Stimulated activated CD4-positive, alpha-beta T cell treated with anti-CD3 and anti-CD28 coated beads, Interleukin-4, amount 100 ng/mL, for 4 hours (primary cell): ENCODE results near the gene CEP128.

Source experiments
- DNase-seq, 2 experiments: peaks; one replicate each; pipeline ENCODE4 v3.0.0-alpha.2; 2020

CEP128 gene

GRCh38 chr14:80868260-80868659 lies 73.3 kb downstream of the CEP128 start:
- DNase-seq = no peak

- DNase-seq = no peak
Measured at GRCh38 chr14:80867798-80868197, 73.7 kb downstream of the CEP128 start.

- DNase-seq = no peak
Measured at GRCh38 chr14:80867091-80867490, 74.4 kb downstream of the CEP128 start.

- DNase-seq = no peak
Measured at GRCh38 chr14:80865565-80865964, 76.0 kb downstream of the CEP128 start.

- DNase-seq = no peak
Measured at GRCh38 chr14:80862983-80863382, 78.6 kb downstream of the CEP128 start.

GRCh38 chr14:80862541-80862940 lies 79.0 kb downstream of the CEP128 start:
- DNase-seq = no peak

GRCh38 chr14:80850197-80850814 lies 91.2 kb downstream of the CEP128 start:
- no peak for DNase-seq

- DNase-seq = no peak
Measured at GRCh38 chr14:80847070-80847469, 94.5 kb downstream of the CEP128 start.

GRCh38 chr14:80845856-80846255 lies 95.7 kb downstream of the CEP128 start:
- DNase-seq = no peak

GRCh38 chr14:80844872-80845271 lies 96.7 kb downstream of the CEP128 start:
- DNase-seq = no peak

- no peak for DNase-seq
Measured at GRCh38 chr14:80839743-80840142, 101.8 kb downstream of the CEP128 start.

GRCh38 chr14:80809663-80810062 lies 131.9 kb downstream of the CEP128 start:
- no peak for DNase-seq

GRCh38 chr14:80805136-80805535 lies 136.4 kb downstream of the CEP128 start:
- DNase-seq = no peak

- no peak for DNase-seq
Measured at GRCh38 chr14:80798878-80799277, 142.7 kb downstream of the CEP128 start.

GRCh38 chr14:80798211-80798610 lies 143.3 kb downstream of the CEP128 start:
- no peak for DNase-seq

- DNase-seq = no peak
Measured at GRCh38 chr14:80792771-80793170, 148.8 kb downstream of the CEP128 start.

GRCh38 chr14:80787876-80788275 lies 153.7 kb downstream of the CEP128 start:
- DNase-seq = no peak

- no peak for DNase-seq
Measured at GRCh38 chr14:80784820-80785219, 156.7 kb downstream of the CEP128 start.

- no peak for DNase-seq
Measured at GRCh38 chr14:80781972-80782367, 159.6 kb downstream of the CEP128 start.

- DNase-seq = no peak
Measured at GRCh38 chr14:80780500-80780899, 161.0 kb downstream of the CEP128 start.

- no peak for DNase-seq
Measured at GRCh38 chr14:80776657-80777056, 164.9 kb downstream of the CEP128 start.

GRCh38 chr14:80776186-80776585 lies 165.4 kb downstream of the CEP128 start:
- no peak for DNase-seq

- DNase-seq = no peak
Measured at GRCh38 chr14:80772504-80772903, 169.0 kb downstream of the CEP128 start.

GRCh38 chr14:80771201-80771600 lies 170.3 kb downstream of the CEP128 start:
- no peak for DNase-seq

- DNase-seq = no peak
Measured at GRCh38 chr14:80770114-80770908, 171.2 kb downstream of the CEP128 start.
